ENCODE data around the gene CELF1.

DNA sequence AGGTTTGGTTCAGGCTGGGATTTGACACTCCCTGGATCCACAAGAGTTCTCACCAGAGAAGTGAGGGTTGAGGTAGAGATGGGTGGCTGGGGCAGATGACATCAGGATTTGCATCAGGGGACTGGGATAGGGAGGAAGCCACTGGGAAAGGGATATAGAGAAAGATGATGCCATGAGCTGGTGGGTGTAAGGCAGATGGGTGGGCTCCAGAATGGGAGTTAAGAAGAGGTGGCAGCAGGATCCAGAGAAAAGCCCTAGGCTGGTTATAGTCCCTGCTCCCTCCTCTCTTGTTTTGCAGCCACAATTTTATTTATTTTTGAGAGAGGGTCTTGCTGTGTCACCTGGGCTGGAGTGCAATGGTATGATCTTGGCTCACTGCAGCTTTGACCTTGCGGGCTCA lies 43.0 kb upstream of the CELF1 start:
- TF ChIP-seq, protein P1, sequence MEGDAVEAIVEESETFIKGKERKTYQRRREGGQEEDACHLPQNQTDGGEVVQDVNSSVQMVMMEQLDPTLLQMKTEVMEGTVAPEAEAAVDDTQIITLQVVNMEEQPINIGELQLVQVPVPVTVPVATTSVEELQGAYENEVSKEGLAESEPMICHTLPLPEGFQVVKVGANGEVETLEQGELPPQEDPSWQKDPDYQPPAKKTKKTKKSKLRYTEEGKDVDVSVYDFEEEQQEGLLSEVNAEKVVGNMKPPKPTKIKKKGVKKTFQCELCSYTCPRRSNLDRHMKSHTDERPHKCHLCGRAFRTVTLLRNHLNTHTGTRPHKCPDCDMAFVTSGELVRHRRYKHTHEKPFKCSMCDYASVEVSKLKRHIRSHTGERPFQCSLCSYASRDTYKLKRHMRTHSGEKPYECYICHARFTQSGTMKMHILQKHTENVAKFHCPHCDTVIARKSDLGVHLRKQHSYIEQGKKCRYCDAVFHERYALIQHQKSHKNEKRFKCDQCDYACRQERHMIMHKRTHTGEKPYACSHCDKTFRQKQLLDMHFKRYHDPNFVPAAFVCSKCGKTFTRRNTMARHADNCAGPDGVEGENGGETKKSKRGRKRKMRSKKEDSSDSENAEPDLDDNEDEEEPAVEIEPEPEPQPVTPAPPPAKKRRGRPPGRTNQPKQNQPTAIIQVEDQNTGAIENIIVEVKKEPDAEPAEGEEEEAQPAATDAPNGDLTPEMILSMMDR (IDR thresholded peaks at IDR 0.05), result no peak
- no peak for TF ChIP-seq POLR2AphosphoS5 (IDR thresholded peaks at IDR 0.05)
- no peak for TF ChIP-seq EP300 (IDR thresholded peaks at IDR 0.05)
- no peak for TF ChIP-seq POLR2A (IDR thresholded peaks at IDR 0.05)
